Neural cell (in vitro differentiated cells): ENCODE results near the gene OS9.
A peak's percentile ranks its signal among the peaks of the same experiment; 100 is the strongest.

Source experiments
- EP300 ChIP-seq: fragments of 450-650 bp; conservative IDR thresholded peaks from 2 replicates; pipeline ENCODE4 v1.6.1; 2014; ENCODE audit warnings: antibody characterized with exemption, mild to moderate bottlenecking, moderate library complexity; ENCODE audit not compliant: poor library complexity, severe bottlenecking
- EZH2 ChIP-seq: fragments of 200-600, 300-800 bp; shearing (Covaris generic), sonication (generic); IDR thresholded peaks from 2 replicates; pipeline ENCODE4 v1.6.1; 2014; ENCODE audit warnings: antibody characterized with exemption, low read length, borderline replicate concordance, mild to moderate bottlenecking; ENCODE audit not compliant: insufficient read depth, poor library complexity, severe bottlenecking
- RAD21 ChIP-seq: fragments of 450-650 bp; conservative IDR thresholded peaks from 2 replicates; pipeline ENCODE4 v1.6.1; 2014; ENCODE audit warnings: antibody characterized with exemption, mild to moderate bottlenecking, moderate library complexity
- TAF1 ChIP-seq: IDR thresholded peaks from 2 replicates; pipeline ENCODE4 v1.6.1; 2012; ENCODE audit warnings: low read depth
- TF ChIP-seq, protein P1 (sequence below): fragments of 450-650 bp; IDR thresholded peaks from 2 replicates; pipeline ENCODE4 v1.5.1; 2014; ENCODE audit warnings: antibody characterized with exemption, mild to moderate bottlenecking, moderate library complexity; ENCODE audit not compliant: poor library complexity, severe bottlenecking

DNA sequence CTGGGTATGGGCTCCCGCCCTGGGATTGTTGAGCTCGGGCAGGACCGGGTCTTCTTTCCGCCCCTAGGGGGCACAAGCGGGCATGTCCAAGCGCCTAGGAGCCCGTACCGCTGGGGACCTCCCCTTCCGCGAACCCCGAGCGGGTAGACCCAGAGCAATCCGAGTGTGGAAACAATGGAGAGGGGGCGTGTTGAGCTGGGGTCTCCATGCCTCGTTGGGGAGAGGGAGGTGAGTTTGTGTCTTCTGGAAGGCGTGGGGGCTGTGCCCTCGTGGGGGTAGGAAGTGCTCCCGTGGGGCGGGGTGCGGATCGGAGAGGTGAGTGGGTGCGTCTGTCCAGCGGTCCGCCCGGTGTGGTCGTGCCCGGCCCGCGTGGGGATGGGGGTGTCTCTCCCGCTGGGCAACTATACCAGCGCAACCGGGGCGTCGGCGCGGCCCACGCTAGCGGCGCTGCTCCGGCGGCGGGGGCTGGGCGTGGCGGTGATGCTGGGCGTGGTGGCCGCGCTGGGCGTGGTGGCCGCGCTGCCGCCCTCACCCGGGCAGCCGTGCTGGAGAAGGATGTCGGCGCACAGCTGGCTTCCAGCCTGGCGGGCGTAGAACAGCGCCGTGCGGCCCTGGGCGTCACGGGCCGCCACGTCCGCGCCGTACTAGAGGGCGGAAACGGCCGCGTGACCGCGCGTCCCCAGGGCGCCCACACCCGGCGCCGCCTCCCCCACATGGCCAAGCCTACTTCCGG is 32.4 kb downstream of the OS9 start:
- TF ChIP-seq, protein P1, sequence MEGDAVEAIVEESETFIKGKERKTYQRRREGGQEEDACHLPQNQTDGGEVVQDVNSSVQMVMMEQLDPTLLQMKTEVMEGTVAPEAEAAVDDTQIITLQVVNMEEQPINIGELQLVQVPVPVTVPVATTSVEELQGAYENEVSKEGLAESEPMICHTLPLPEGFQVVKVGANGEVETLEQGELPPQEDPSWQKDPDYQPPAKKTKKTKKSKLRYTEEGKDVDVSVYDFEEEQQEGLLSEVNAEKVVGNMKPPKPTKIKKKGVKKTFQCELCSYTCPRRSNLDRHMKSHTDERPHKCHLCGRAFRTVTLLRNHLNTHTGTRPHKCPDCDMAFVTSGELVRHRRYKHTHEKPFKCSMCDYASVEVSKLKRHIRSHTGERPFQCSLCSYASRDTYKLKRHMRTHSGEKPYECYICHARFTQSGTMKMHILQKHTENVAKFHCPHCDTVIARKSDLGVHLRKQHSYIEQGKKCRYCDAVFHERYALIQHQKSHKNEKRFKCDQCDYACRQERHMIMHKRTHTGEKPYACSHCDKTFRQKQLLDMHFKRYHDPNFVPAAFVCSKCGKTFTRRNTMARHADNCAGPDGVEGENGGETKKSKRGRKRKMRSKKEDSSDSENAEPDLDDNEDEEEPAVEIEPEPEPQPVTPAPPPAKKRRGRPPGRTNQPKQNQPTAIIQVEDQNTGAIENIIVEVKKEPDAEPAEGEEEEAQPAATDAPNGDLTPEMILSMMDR = peak; percentile 66
- TF ChIP-seq EP300 = no peak
- peak; percentile 21 for TF ChIP-seq RAD21
- TF ChIP-seq TAF1 = no peak
- TF ChIP-seq EZH2 = no peak
